Lung (tissue), 13 donors: ENCODE measurements around the gene CATSPERB. TPM values are rescaled to one million over a fixed set of nuclear protein-coding genes. Genes with fewer than 3 reads are reported as not detected.

Experiments used
- ATAC-seq: fragments of 200-7000 bp; cut with Tn5 transposase; one replicate; pipeline ENCODE4 v1.9.1; 2020; ENCODE audit warnings: moderate number of reproducible peaks; ENCODE audit not compliant: insufficient read depth, low FRiP score
- DNase-seq, 3 donors: peaks; one replicate each; pipeline ENCODE4 v3.0.0-alpha.2; 2013 to 2017
- H3K27ac ChIP-seq, 2 donors: one replicate each; pipeline ENCODE4 v1.5.1; 2013; ENCODE audit warnings: mild to moderate bottlenecking in 2 of 2, moderate library complexity in 2 of 2, control low read depth in 1 of 2, inconsistent platforms in 1 of 2, low read depth in 1 of 2, low read length in 1 of 2
- H3K27me3 ChIP-seq, 3 donors: one replicate each; pipeline ENCODE4 v1.5.1; 2013; ENCODE audit warnings: low read length in 2 of 3; ENCODE audit not compliant: control insufficient read depth in 3 of 3, insufficient read depth in 3 of 3
- H3K36me3 ChIP-seq, 4 donors: one replicate each; pipeline ENCODE4 v1.5.1; 2013; ENCODE audit warnings: low read length in 4 of 4, mild to moderate bottlenecking in 1 of 4, moderate library complexity in 1 of 4; ENCODE audit not compliant: control insufficient read depth in 4 of 4, insufficient read depth in 4 of 4
- H3K4me1 ChIP-seq, 5 donors: one replicate each; pipeline ENCODE4 v1.5.1; 2013; ENCODE audit warnings: low read length in 5 of 5, mild to moderate bottlenecking in 2 of 5, moderate library complexity in 1 of 5; ENCODE audit not compliant: control insufficient read depth in 5 of 5, insufficient read depth in 5 of 5
- H3K4me3 ChIP-seq: one replicate; pipeline ENCODE4 v1.5.1; 2013; ENCODE audit warnings: mild to moderate bottlenecking, control low read depth, moderate library complexity
- H3K9ac ChIP-seq, 2 donors: one replicate each; pipeline ENCODE4 v1.5.1; 2013; ENCODE audit warnings: low read length in 2 of 2, control low read depth in 1 of 2; ENCODE audit not compliant: insufficient read depth in 1 of 2
- H3K9me3 ChIP-seq, 4 donors: one replicate each; pipeline ENCODE4 v1.5.1; 2013; ENCODE audit warnings: low read length in 3 of 4, mild to moderate bottlenecking in 1 of 4, moderate library complexity in 1 of 4; ENCODE audit not compliant: control insufficient read depth in 4 of 4, insufficient read depth in 3 of 4
- CTCF ChIP-seq: IDR thresholded peaks from 2 replicates; pipeline ENCODE4 v1.5.1; 2012; ENCODE audit warnings: mild to moderate bottlenecking; ENCODE audit errors: control extremely low read depth, extremely low read depth
- WGBS, 2 donors: extraction: QIAGEN DNeasy Blood & Tissue Kit; methylation state at CpG; one replicate each; pipeline ENCODE4 v1.1.7; 2013; 5-methylcytosine and 5-hydroxymethylcytosine counted together
- polyA plus RNA-seq, 2 donors: library from polyadenylated mRNA; stranded (reverse); fragments of 200-250 nt; gene quantifications; one replicate each; pipeline ENCODE4 v1.2.1, GENCODE V29; 2013
- small RNA-seq: library from RNA; depleted of rRNA; stranded (forward); fragments of <200 nt; gene quantifications from one replicate; pipeline ENCODE3, GENCODE V24; 2014; ENCODE audit warnings: low replicate concordance
- total RNA-seq, 2 donors: library from RNA; depleted of rRNA in 1 of 2; stranded (reverse); fragments of >200 nt in 1 of 2; gene quantifications; one replicate each; pipeline ENCODE4 v1.2.1, GENCODE V29; 2014 to 2021
- donor health status: control.
- donor health status: control.
- donor health status: Bipolar disorder and iron deficiency.
- donor health status: healthy.
- donor health status: DM: yes; HTN: yes; CAD: no.

CATSPERB gene
- total and polyA plus RNA-seq, 4 donors, result 0.57 to 9.0 (median 4.3) TPM

DNA sequence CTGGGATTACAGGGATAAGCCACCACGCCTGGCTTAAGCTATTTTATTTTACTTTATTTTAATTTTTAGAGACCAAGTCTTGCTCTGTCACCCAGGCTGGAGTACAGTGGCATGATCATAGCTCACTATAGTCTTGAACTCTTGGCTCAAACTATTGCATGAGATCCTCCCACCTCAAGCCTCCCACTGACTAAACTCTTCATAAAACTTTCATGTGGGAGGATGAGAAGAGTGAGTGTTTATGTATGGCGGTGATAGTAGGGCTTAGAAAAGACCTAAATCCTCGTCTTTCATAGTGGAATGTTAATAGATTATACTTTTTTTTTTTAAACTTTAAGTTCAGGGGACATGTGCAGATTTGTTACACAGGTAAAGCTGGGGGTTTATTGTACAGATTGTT lies 198.3 kb downstream of the CATSPERB start:
- 77 to 88% methylated on average over 3 of the region's 3 CpGs for WGBS, 2 donors
- Histone ChIP-seq H3K4me3 (no peak overlapping the region), H3K27ac (no peak overlapping the region), H3K9ac (no peak overlapping the region), H3K36me3 (no peaks in the 10 kb centered on the region), H3K27me3 (no peaks in the 10 kb centered on the region), H3K4me1 (peaks cover 0 to 6% (median 0%) of the 10 kb centered on the region in 5 donors), H3K9me3 (peaks cover 0 to 3% (median 0%) of the 10 kb centered on the region in 4 donors)
- DNase-seq (no peak), ATAC-seq (no peak)
- TF ChIP-seq CTCF, result no peak

Small RNA genes lying within 50 kb of the gene (small RNA-seq; reads per million reads assigned to genes)
- gene AL133373.1 (not detected), gene POLR3GP1 (not detected), gene RF00012 (not detected)

Other genes with a start within 250 kb of the CATSPERB start
- gene PPP4R3A, start 221.8 kb downstream of the CATSPERB start, total RNA-seq, result 100 to 1,000 TPM in 1 of 2 donors, 10 to 100 TPM in 1; 73.6 to 135 TPM
- 10 to 100 TPM; 43.8 to 49.3 TPM for gene PPP4R3A, start 221.8 kb downstream of the CATSPERB start, polyA plus RNA-seq
- 100 to 1,000 TPM in 1 of 2 donors, 10 to 100 TPM in 1; 64.5 to 128 TPM for gene TC2N, start 135.4 kb upstream of the CATSPERB start, total RNA-seq
- gene TC2N, start 135.4 kb upstream of the CATSPERB start, polyA plus RNA-seq, result 10 to 100 TPM; 20.4 to 23.4 TPM
- gene FBLN5, start 215.6 kb upstream of the CATSPERB start, total RNA-seq, result 10 to 100 TPM; 79.4 to 83.0 TPM
- gene FBLN5, start 215.6 kb upstream of the CATSPERB start, polyA plus RNA-seq, result 10 to 100 TPM; 43.1 to 64.7 TPM